ENCODE measurements around the gene HDAC10.
"Not testable (repeated sequence)": the region's sequence is repeated elsewhere in the genome, so short reads cannot be mapped to it uniquely, and the experiment has no call there.

Gene HDAC10

GRCh38 chr22:50206599-50206998, 44.5 kb downstream of the HDAC10 start:
- Histone ChIP-seq H4K91ac (ENCODE audit: low read length) (no peak overlapping the region), H3K36me3 (ENCODE audit: control insufficient read depth in 1 of 2, insufficient read depth in 2 of 2, low read depth in 1 of 2, low read length in 2 of 2) (peaks cover 55 to 59% of the 10 kb centered on the region in 2 experiments), H3K4me3 (ENCODE audit: insufficient read depth in 1 of 2, low read depth in 1 of 2, low read length in 2 of 2) (no peak overlapping the region), H3K18ac (ENCODE audit: low read depth in 1 of 2, low read length in 2 of 2) (no peak overlapping the region), H3K27ac (ENCODE audit: low read length, poor library complexity, severe bottlenecking) (no peak overlapping the region), H3K27me3 (ENCODE audit: control insufficient read depth in 1 of 2, insufficient read depth in 1 of 2, low read length in 2 of 2) (no peaks in the 10 kb centered on the region), H3K79me1 (replicated peaks; ENCODE audit: low read length, poor library complexity, severe bottlenecking) (peaks cover 39% of the 10 kb centered on the region), H3K4ac (ENCODE audit: low read depth in 1 of 2, low read length in 2 of 2) (no peak overlapping the region), H4K8ac (ENCODE audit: low read length) (no peak overlapping the region), H3K14ac (ENCODE audit: low read length in 2 of 2) (peak overlapping the region in 1 of 2 experiments; percentile 12), H2BK5ac (ENCODE audit: low read depth, low read length, poor library complexity, severe bottlenecking) (no peak overlapping the region), H2BK15ac (ENCODE audit: low read depth, poor library complexity, severe bottlenecking) (no peak overlapping the region), H3K23ac (ENCODE audit: low read length in 2 of 2) (no peak overlapping the region), H2AFZ (ENCODE audit: low read depth, low read length) (no peak overlapping the region), H3K9me3 (ENCODE audit: control insufficient read depth, low read length) (no peaks in the 10 kb centered on the region), H3K4me2 (ENCODE audit: low read length, poor library complexity, severe bottlenecking) (no peak overlapping the region), H2BK12ac (ENCODE audit: low read length in 2 of 2) (no peak overlapping the region), H2AK5ac (ENCODE audit: low read length, severe bottlenecking) (no peak overlapping the region), H3K9ac (ENCODE audit: low read length) (no peak overlapping the region), H2BK120ac (ENCODE audit: low read depth, low read length) (no peak overlapping the region), H3K4me1 (ENCODE audit: control insufficient read depth, insufficient read depth, low read depth, low read length) (peaks cover 18% of the 10 kb centered on the region)
- peak; percentile 80 for DNase-seq
- WGBS, result 32% methylated on average over 10 of the region's 10 CpGs

DNA sequence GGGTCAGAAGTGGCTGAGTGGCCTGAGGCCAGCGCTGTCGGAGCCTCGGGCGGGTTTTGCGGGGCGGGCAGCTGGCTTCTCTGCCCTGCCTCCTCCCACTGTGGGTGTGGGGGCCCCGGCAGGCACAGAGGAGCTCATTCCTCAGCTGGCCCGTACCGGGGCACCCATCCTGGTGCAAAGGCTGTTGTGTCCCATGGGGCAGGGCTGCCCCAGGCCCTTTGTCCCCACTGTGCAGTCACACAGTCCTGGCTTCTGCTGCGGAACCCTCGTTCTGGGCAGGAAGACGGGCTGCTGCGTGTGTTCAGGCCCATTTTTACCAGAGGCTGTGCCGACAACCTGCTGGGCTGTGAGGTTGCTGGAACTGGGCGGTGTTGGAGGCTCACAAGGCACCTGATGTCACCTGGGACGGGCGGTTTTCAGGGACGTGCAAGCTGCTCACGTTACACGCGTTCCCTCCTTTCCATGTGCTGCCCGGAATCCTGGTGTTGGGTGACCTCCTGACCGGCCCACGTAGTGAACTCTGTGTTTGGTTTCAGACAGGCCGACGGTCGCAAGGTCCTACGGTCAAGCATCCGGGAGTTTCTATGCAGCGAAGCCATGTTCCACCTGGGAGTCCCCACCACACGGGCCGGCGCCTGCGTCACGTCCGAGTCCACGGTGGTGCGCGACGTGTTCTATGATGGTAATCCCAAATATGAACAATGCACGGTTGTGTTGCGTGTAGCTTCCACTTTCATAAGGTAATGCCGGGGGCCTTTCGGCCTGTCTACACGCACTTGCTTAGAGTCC, 45.1 kb downstream of the HDAC10 start:
- H3K4me1 ChIP-seq (ENCODE audit: control insufficient read depth, insufficient read depth, low read depth, low read length), result peaks cover 19% of the 10 kb centered on the region
- no peak overlapping the region for H3K27ac ChIP-seq (ENCODE audit: low read length, poor library complexity, severe bottlenecking)
- H2BK15ac ChIP-seq (ENCODE audit: low read depth, poor library complexity, severe bottlenecking), result no peak overlapping the region
- H3K27me3 ChIP-seq (ENCODE audit: control insufficient read depth in 1 of 2, insufficient read depth in 1 of 2, low read length in 2 of 2), result no peaks in the 10 kb centered on the region
- H3K18ac ChIP-seq (ENCODE audit: low read depth in 1 of 2, low read length in 2 of 2), result no peak overlapping the region
- H2AFZ ChIP-seq (ENCODE audit: low read depth, low read length), result no peak overlapping the region
- no peak overlapping the region for H2BK120ac ChIP-seq (ENCODE audit: low read depth, low read length)
- H3K9me3 ChIP-seq (ENCODE audit: control insufficient read depth, low read length), result no peaks in the 10 kb centered on the region
- H3K4ac ChIP-seq (ENCODE audit: low read depth in 1 of 2, low read length in 2 of 2), result no peak overlapping the region
- no peak overlapping the region for H3K9ac ChIP-seq (ENCODE audit: low read length)
- peaks cover 51 to 53% of the 10 kb centered on the region in 2 experiments for H3K36me3 ChIP-seq (ENCODE audit: control insufficient read depth in 1 of 2, insufficient read depth in 2 of 2, low read depth in 1 of 2, low read length in 2 of 2)
- peak overlapping the region; percentile 43 for H4K91ac ChIP-seq (ENCODE audit: low read length)
- peaks cover 39% of the 10 kb centered on the region for H3K79me1 ChIP-seq (replicated peaks; ENCODE audit: low read length, poor library complexity, severe bottlenecking)
- no peak overlapping the region for H2AK5ac ChIP-seq (ENCODE audit: low read length, severe bottlenecking)
- 95% methylated on average over 45 of the region's 45 CpGs for WGBS
- no peak for DNase-seq
- no peak overlapping the region for H3K4me2 ChIP-seq (ENCODE audit: low read length, poor library complexity, severe bottlenecking)
- H2BK5ac ChIP-seq (ENCODE audit: low read depth, low read length, poor library complexity, severe bottlenecking), result no peak overlapping the region
- H3K4me3 ChIP-seq (ENCODE audit: insufficient read depth in 1 of 2, low read depth in 1 of 2, low read length in 2 of 2), result no peak overlapping the region
- no peak overlapping the region for H2BK12ac ChIP-seq (ENCODE audit: low read length in 2 of 2)
- H3K23ac ChIP-seq (ENCODE audit: low read length in 2 of 2), result no peak overlapping the region
- peak overlapping the region; percentile 60 for H4K8ac ChIP-seq (ENCODE audit: low read length)
- H3K14ac ChIP-seq (ENCODE audit: low read length in 2 of 2), result peak overlapping the region in 1 of 2 experiments; percentile 12

- 97% methylated on average over 9 of the region's 9 CpGs for WGBS
- not testable (repeated sequence) for H3K4me2 ChIP-seq (ENCODE audit: low read length, poor library complexity, severe bottlenecking); H4K91ac ChIP-seq (ENCODE audit: low read length)
These were observed 46.1 kb downstream of the HDAC10 start for GRCh38 chr22:50204998-50205397.

GRCh38 chr22:50204571-50204970, 46.5 kb downstream of the HDAC10 start:
- WGBS, result over 99% methylated on average over 7 of the region's 7 CpGs
- H3K27ac ChIP-seq (ENCODE audit: low read length, poor library complexity, severe bottlenecking), result no peak overlapping the region
- H2BK120ac ChIP-seq (ENCODE audit: low read depth, low read length), result no peak overlapping the region
- H3K9ac ChIP-seq (ENCODE audit: low read length), result no peak overlapping the region
- peaks cover 40 to 43% of the 10 kb centered on the region in 2 experiments for H3K36me3 ChIP-seq (ENCODE audit: control insufficient read depth in 1 of 2, insufficient read depth in 2 of 2, low read depth in 1 of 2, low read length in 2 of 2)
- no peak overlapping the region for H3K23ac ChIP-seq (ENCODE audit: low read length in 2 of 2)
- no peak overlapping the region for H2AFZ ChIP-seq (ENCODE audit: low read depth, low read length)
- H3K79me1 ChIP-seq (replicated peaks; ENCODE audit: low read length, poor library complexity, severe bottlenecking), result peaks cover 33% of the 10 kb centered on the region
- H3K4me3 ChIP-seq (ENCODE audit: insufficient read depth in 1 of 2, low read depth in 1 of 2, low read length in 2 of 2), result no peak overlapping the region
- H2BK15ac ChIP-seq (ENCODE audit: low read depth, poor library complexity, severe bottlenecking), result no peak overlapping the region
- H3K9me3 ChIP-seq (ENCODE audit: control insufficient read depth, low read length), result no peaks in the 10 kb centered on the region
- H3K18ac ChIP-seq (ENCODE audit: low read depth in 1 of 2, low read length in 2 of 2), result no peak overlapping the region
- H3K4me2 ChIP-seq (ENCODE audit: low read length, poor library complexity, severe bottlenecking), result no peak overlapping the region
- H3K4me1 ChIP-seq (ENCODE audit: control insufficient read depth, insufficient read depth, low read depth, low read length), result peaks cover 25% of the 10 kb centered on the region
- no peak overlapping the region for H3K14ac ChIP-seq (ENCODE audit: low read length in 2 of 2)
- DNase-seq, result no peak
- no peaks in the 10 kb centered on the region for H3K27me3 ChIP-seq (ENCODE audit: control insufficient read depth in 1 of 2, insufficient read depth in 1 of 2, low read length in 2 of 2)
- H2BK5ac ChIP-seq (ENCODE audit: low read depth, low read length, poor library complexity, severe bottlenecking), result no peak overlapping the region
- no peak overlapping the region for H3K4ac ChIP-seq (ENCODE audit: low read depth in 1 of 2, low read length in 2 of 2)
- H4K8ac ChIP-seq (ENCODE audit: low read length), result no peak overlapping the region
- H2AK5ac ChIP-seq (ENCODE audit: low read length, severe bottlenecking), result no peak overlapping the region
- no peak overlapping the region for H4K91ac ChIP-seq (ENCODE audit: low read length)
- H2BK12ac ChIP-seq (ENCODE audit: low read length in 2 of 2), result no peak overlapping the region

More at GRCh38 chr22:50204998-50205397, 46.1 kb downstream of the HDAC10 start:
- not testable (repeated sequence) for H3K9ac ChIP-seq (ENCODE audit: low read length); H3K18ac ChIP-seq (ENCODE audit: low read depth in 1 of 2, low read length in 2 of 2); H3K4ac ChIP-seq (ENCODE audit: low read depth in 1 of 2, low read length in 2 of 2); DNase-seq; H2BK12ac ChIP-seq (ENCODE audit: low read length in 2 of 2); H4K8ac ChIP-seq (ENCODE audit: low read length); H3K4me3 ChIP-seq (ENCODE audit: insufficient read depth in 1 of 2, low read depth in 1 of 2, low read length in 2 of 2); H2BK120ac ChIP-seq (ENCODE audit: low read depth, low read length); H3K27ac ChIP-seq (ENCODE audit: low read length, poor library complexity, severe bottlenecking); H2AK5ac ChIP-seq (ENCODE audit: low read length, severe bottlenecking); H3K23ac ChIP-seq (ENCODE audit: low read length in 2 of 2); H3K27me3 ChIP-seq (ENCODE audit: control insufficient read depth in 1 of 2, insufficient read depth in 1 of 2, low read length in 2 of 2); H3K9me3 ChIP-seq (ENCODE audit: control insufficient read depth, low read length); H2BK5ac ChIP-seq (ENCODE audit: low read depth, low read length, poor library complexity, severe bottlenecking); H2BK15ac ChIP-seq (ENCODE audit: low read depth, poor library complexity, severe bottlenecking); H2AFZ ChIP-seq (ENCODE audit: low read depth, low read length); H3K14ac ChIP-seq (ENCODE audit: low read length in 2 of 2)
- H3K36me3 ChIP-seq (ENCODE audit: control insufficient read depth in 1 of 2, insufficient read depth in 2 of 2, low read depth in 1 of 2, low read length in 2 of 2), result peaks cover 41 to 44% of the 10 kb centered on the region in 2 experiments
- H3K4me1 ChIP-seq (ENCODE audit: control insufficient read depth, insufficient read depth, low read depth, low read length), result peaks cover 20% of the 10 kb centered on the region
- peaks cover 33% of the 10 kb centered on the region for H3K79me1 ChIP-seq (replicated peaks; ENCODE audit: low read length, poor library complexity, severe bottlenecking)
